Smooth muscle cell (in vitro differentiated cells): ENCODE results near the gene THSD8. TPM values are rescaled to one million over a fixed set of nuclear protein-coding genes. Genes with fewer than 3 reads are reported as not detected.
A peak's percentile ranks its signal among the peaks of the same experiment; 100 is the strongest.

Source experiments
- DNase-seq: peaks from one replicate; lab custom pipeline; 2025; ENCODE audit not compliant: unreplicated experiment; lab: John Stamatoyannopoulos, UW
- H2AFZ ChIP-seq: fragments of 200-600 bp; sonication (generic); 2 replicates; pipeline ENCODE4 v1.6.0; 2016; ENCODE audit warnings: antibody characterized with exemption, low read depth, mild to moderate bottlenecking
- H3F3A ChIP-seq: fragments of 200-600 bp; sonication (generic); 2 replicates; pipeline ENCODE4 v1.6.0; 2017; ENCODE audit warnings: antibody characterized with exemption, low read depth
- H3K27ac ChIP-seq: fragments of 200-600 bp; sonication (generic); 2 replicates; pipeline ENCODE4 v1.5.1; 2016; ENCODE audit warnings: low read depth, mild to moderate bottlenecking
- H3K27me3 ChIP-seq: fragments of 200-600 bp; sonication (generic); 2 replicates; pipeline ENCODE4 v1.6.1; 2016; ENCODE audit warnings: low read depth, mild to moderate bottlenecking
- H3K36me3 ChIP-seq: fragments of 200-600 bp; sonication (generic); 2 replicates; pipeline ENCODE4 v1.5.1; 2016; ENCODE audit warnings: low read depth
- H3K4me1 ChIP-seq: fragments of 200-600 bp; sonication (generic); 2 replicates; pipeline ENCODE4 v1.5.1; 2016; ENCODE audit warnings: low read depth
- H3K4me2 ChIP-seq: fragments of 200-600 bp; sonication (generic); 2 replicates; pipeline ENCODE4 v1.6.0; 2016; ENCODE audit warnings: mild to moderate bottlenecking
- H3K4me3 ChIP-seq: fragments of 200-600 bp; sonication (generic); 2 replicates; pipeline ENCODE4 v1.5.1; 2016; ENCODE audit warnings: mild to moderate bottlenecking
- H3K79me2 ChIP-seq: fragments of 200-600 bp; sonication (generic); 2 replicates; pipeline ENCODE4 v1.6.0; 2016; ENCODE audit warnings: low read depth, mild to moderate bottlenecking
- H3K9ac ChIP-seq: fragments of 200-600 bp; sonication (generic); 2 replicates; pipeline ENCODE4 v1.6.0; 2016; ENCODE audit warnings: low read depth
- H3K9me3 ChIP-seq: fragments of 200-600 bp; sonication (generic); replicated peaks from 2 replicates; pipeline ENCODE4 v1.5.1; 2016; ENCODE audit warnings: low read depth
- H4K20me1 ChIP-seq: fragments of 200-600 bp; sonication (generic); 2 replicates; pipeline ENCODE4 v1.6.0; 2016; ENCODE audit warnings: low read depth
- CTCF ChIP-seq: fragments of 200-600 bp; sonication (generic); IDR thresholded peaks from 2 replicates; pipeline ENCODE4 v1.5.1; 2017; ENCODE audit warnings: borderline replicate concordance, mild to moderate bottlenecking, antibody characterized with exemption; ENCODE audit not compliant: insufficient read depth, poor library complexity, severe bottlenecking
- WGBS: methylation state at CpG from one replicate; pipeline ENCODE4 v1.1.7; 2016; ENCODE audit warnings: low lambda C conversion rate; 5-methylcytosine and 5-hydroxymethylcytosine counted together
- polyA plus RNA-seq: library from polyadenylated mRNA; unstranded; fragments of >200 nt; fragmentation: Nextera tagmentation; extraction: Ambion mirVana; gene quantifications from 2 replicates; pipeline ENCODE4 v1.2.1, GENCODE V29; 2016
- total RNA-seq: library from RNA; depleted of rRNA; stranded (reverse); fragments of >200 nt; gene quantifications from 2 replicates; pipeline ENCODE4 v1.2.3, GENCODE V29; 2014

The THSD8 gene
- total and polyA plus RNA-seq, 2 experiments from 2014 or later: 8.0 TPM; not detected in 1

GRCh38 chr19:12838886-12839756 lies 37.3 kb downstream of the THSD8 start:
- Histone ChIP-seq H3K27ac (no peak overlapping the region), H3K79me2 (no peaks in the 10 kb centered on the region), H3K9ac (no peak overlapping the region), H3K27me3 (peaks cover 60% of the 10 kb centered on the region), H3K4me1 (peaks cover 8% of the 10 kb centered on the region), H3F3A (peaks cover 13% of the 10 kb centered on the region), H3K9me3 (no peaks in the 10 kb centered on the region), H3K36me3 (no peaks in the 10 kb centered on the region), H3K4me2 (peak overlapping the region; percentile 87), H4K20me1 (no peaks in the 10 kb centered on the region), H3K4me3 (peak overlapping the region; percentile 47), H2AFZ (no peak overlapping the region)
- 41% methylated on average over 20 of the region's 21 CpGs for WGBS
- DNase-seq: no peak
- no peak for TF ChIP-seq CTCF

- no peak for TF ChIP-seq CTCF
- no peak for DNase-seq
- H3K36me3 ChIP-seq: no peaks in the 10 kb centered on the region
- peaks cover 13% of the 10 kb centered on the region for H3F3A ChIP-seq
- 32% methylated on average over 38 of the region's 43 CpGs for WGBS
- H3K27me3 ChIP-seq: peaks cover 47% of the 10 kb centered on the region
- peak overlapping the region; percentile 38 for H3K4me3 ChIP-seq
- no peaks in the 10 kb centered on the region for H4K20me1 ChIP-seq
- no peaks in the 10 kb centered on the region for H3K9me3 ChIP-seq
- peak overlapping the region; percentile 16 for H2AFZ ChIP-seq
- no peak overlapping the region for H3K27ac ChIP-seq
- peak overlapping the region; percentile 79 for H3K4me2 ChIP-seq
- no peak overlapping the region for H3K9ac ChIP-seq
- no peaks in the 10 kb centered on the region for H3K79me2 ChIP-seq
- H3K4me1 ChIP-seq: peaks cover 8% of the 10 kb centered on the region
Observed at GRCh38 chr19:12840091-12841079, 38.5 kb downstream of the THSD8 start.

GRCh38 chr19:12841094-12841493 lies 39.2 kb downstream of the THSD8 start:
- DNase-seq: no peak
- H4K20me1 ChIP-seq: no peaks in the 10 kb centered on the region
- peak overlapping the region; percentile 38 for H3K4me3 ChIP-seq
- 2% methylated on average over 29 of the region's 29 CpGs for WGBS
- peaks cover 13% of the 10 kb centered on the region for H3F3A ChIP-seq
- H3K27me3 ChIP-seq: peaks cover 40% of the 10 kb centered on the region
- H3K9me3 ChIP-seq: no peaks in the 10 kb centered on the region
- no peak overlapping the region for H3K9ac ChIP-seq
- H2AFZ ChIP-seq: peak overlapping the region; percentile 16
- peaks cover 8% of the 10 kb centered on the region for H3K4me1 ChIP-seq
- no peaks in the 10 kb centered on the region for H3K79me2 ChIP-seq
- TF ChIP-seq CTCF: no peak
- H3K4me2 ChIP-seq: peak overlapping the region; percentile 79
- no peak overlapping the region for H3K27ac ChIP-seq
- no peaks in the 10 kb centered on the region for H3K36me3 ChIP-seq
